Tibial nerve (tissue), 4 donors: ENCODE results near the gene RABL2B. TPM values are rescaled to one million over a fixed set of nuclear protein-coding genes. Genes with fewer than 3 reads are reported as not detected.
A peak's percentile ranks its signal among the peaks of the same experiment; 100 is the strongest.

Experiments
- DNase-seq, 2 donors: peaks; one replicate each; pipeline ENCODE4 v3.0.0-alpha.2; 2019; ENCODE audit warnings: low spot score in 2 of 2
- H3K27ac ChIP-seq, 4 donors: fragments of 200-600 bp; sonication (generic) in 3 of 4; one replicate each; pipeline ENCODE4 v1.5.1; 2017 to 2019; ENCODE audit warnings: mild to moderate bottlenecking in 1 of 4
- H3K27me3 ChIP-seq, 2 donors: fragments of 200-600 bp; sonication (generic) in 1 of 2; one replicate each; pipeline versions ENCODE4 v1.5.1 to v1.6.0; 2017 to 2019
- H3K36me3 ChIP-seq, 3 donors: fragments of 200-600 bp; sonication (generic); one replicate each; pipeline ENCODE4 v1.5.1; 2018 to 2019
- H3K4me1 ChIP-seq, 4 donors: fragments of 200-600 bp; sonication (generic) in 3 of 4; one replicate each; pipeline ENCODE4 v1.5.1; 2017 to 2019
- H3K4me3 ChIP-seq, 4 donors: fragments of 200-600 bp; sonication (generic) in 3 of 4; one replicate each; pipeline ENCODE4 v1.5.1; 2017 to 2019; ENCODE audit warnings: mild to moderate bottlenecking in 1 of 4, moderate library complexity in 1 of 4
- H3K9me3 ChIP-seq, 4 donors: fragments of 200-600 bp; sonication (generic) in 3 of 4; one replicate each; pipeline ENCODE4 v1.5.1; 2017 to 2019
- EP300 ChIP-seq, 2 donors: sonication (generic); formaldehyde crosslinking; IDR thresholded peaks; one replicate each; pipeline ENCODE4 v1.6.1; 2017; ENCODE audit warnings: antibody characterized with exemption in 2 of 2, mild to moderate bottlenecking in 1 of 2
- POLR2A ChIP-seq, 2 donors: fragments of 450-650 bp; IDR thresholded peaks; one replicate each; pipeline ENCODE4 v1.6.1; 2017; ENCODE audit warnings: antibody characterized with exemption in 2 of 2, mild to moderate bottlenecking in 2 of 2, moderate library complexity in 2 of 2
- WGBS, 2 donors: methylation state at CpG; one replicate each; pipeline ENCODE4 v1.1.5; 2018; 5-methylcytosine and 5-hydroxymethylcytosine counted together
- total RNA-seq, 4 donors: library from RNA; depleted of rRNA; stranded (reverse); fragments of >200 nt; gene quantifications; one replicate each; pipeline ENCODE4 v1.1.0, GENCODE V29; 2016
- TF ChIP-seq, protein P1 (sequence below), 5 experiments: fragments of 200-600 bp in 3 of 5; fragments of 450-650 bp in 2 of 5; sonication (generic) in 3 of 5; IDR thresholded peaks; one replicate each; pipeline ENCODE4 v1.5.1; 2016 to 2019; ENCODE audit warnings: antibody characterized with exemption in 5 of 5, mild to moderate bottlenecking in 3 of 5, moderate library complexity in 2 of 5

The RABL2B gene
- total RNA-seq, 4 donors from 2014 or later = 14.5 to 35.7 (median 20.5) TPM

DNA sequence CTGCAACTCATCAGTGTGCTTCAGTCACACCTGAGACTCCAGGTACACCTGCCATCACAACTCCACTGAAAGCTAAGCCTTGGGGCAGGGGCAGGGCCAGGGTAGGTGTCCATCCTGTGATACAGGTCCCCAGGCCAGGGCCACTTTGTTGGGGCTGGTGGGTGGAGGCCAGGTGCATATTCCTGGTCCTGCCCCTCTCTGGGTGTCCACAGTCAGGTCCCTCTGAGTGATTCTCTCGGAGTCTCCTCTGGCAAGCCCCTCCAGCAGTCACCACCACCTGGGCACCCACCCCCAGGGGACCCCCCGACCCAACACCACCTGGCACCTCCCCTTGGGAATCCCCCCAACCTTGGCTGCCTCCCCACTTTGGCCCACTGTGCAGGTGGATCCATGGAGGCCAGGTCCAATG is 54.9 kb downstream of the RABL2B start:
- no peak overlapping the region for H3K4me3 ChIP-seq
- no peak overlapping the region for H3K27ac ChIP-seq
- WGBS, 2 donors = 83 to 89% methylated on average over 2 of the region's 2 CpGs
- peaks cover 0 to 18% of the 10 kb centered on the region in 2 donors for H3K27me3 ChIP-seq
- H3K4me1 ChIP-seq = peaks cover 0 to 47% (median 4%) of the 10 kb centered on the region in 4 donors
- TF ChIP-seq, protein P1, sequence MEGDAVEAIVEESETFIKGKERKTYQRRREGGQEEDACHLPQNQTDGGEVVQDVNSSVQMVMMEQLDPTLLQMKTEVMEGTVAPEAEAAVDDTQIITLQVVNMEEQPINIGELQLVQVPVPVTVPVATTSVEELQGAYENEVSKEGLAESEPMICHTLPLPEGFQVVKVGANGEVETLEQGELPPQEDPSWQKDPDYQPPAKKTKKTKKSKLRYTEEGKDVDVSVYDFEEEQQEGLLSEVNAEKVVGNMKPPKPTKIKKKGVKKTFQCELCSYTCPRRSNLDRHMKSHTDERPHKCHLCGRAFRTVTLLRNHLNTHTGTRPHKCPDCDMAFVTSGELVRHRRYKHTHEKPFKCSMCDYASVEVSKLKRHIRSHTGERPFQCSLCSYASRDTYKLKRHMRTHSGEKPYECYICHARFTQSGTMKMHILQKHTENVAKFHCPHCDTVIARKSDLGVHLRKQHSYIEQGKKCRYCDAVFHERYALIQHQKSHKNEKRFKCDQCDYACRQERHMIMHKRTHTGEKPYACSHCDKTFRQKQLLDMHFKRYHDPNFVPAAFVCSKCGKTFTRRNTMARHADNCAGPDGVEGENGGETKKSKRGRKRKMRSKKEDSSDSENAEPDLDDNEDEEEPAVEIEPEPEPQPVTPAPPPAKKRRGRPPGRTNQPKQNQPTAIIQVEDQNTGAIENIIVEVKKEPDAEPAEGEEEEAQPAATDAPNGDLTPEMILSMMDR (IDR thresholded peaks at IDR 0.05) = no peak
- TF ChIP-seq EP300 (IDR thresholded peaks at IDR 0.05) (no peak), POLR2A (IDR thresholded peaks at IDR 0.05) (no peak)
- peak in 1 of 2 donors; percentile 2 for DNase-seq
- H3K36me3 ChIP-seq = peaks cover 0 to 53% (median 0%) of the 10 kb centered on the region in 3 donors
- no peaks in the 10 kb centered on the region for H3K9me3 ChIP-seq

DNA sequence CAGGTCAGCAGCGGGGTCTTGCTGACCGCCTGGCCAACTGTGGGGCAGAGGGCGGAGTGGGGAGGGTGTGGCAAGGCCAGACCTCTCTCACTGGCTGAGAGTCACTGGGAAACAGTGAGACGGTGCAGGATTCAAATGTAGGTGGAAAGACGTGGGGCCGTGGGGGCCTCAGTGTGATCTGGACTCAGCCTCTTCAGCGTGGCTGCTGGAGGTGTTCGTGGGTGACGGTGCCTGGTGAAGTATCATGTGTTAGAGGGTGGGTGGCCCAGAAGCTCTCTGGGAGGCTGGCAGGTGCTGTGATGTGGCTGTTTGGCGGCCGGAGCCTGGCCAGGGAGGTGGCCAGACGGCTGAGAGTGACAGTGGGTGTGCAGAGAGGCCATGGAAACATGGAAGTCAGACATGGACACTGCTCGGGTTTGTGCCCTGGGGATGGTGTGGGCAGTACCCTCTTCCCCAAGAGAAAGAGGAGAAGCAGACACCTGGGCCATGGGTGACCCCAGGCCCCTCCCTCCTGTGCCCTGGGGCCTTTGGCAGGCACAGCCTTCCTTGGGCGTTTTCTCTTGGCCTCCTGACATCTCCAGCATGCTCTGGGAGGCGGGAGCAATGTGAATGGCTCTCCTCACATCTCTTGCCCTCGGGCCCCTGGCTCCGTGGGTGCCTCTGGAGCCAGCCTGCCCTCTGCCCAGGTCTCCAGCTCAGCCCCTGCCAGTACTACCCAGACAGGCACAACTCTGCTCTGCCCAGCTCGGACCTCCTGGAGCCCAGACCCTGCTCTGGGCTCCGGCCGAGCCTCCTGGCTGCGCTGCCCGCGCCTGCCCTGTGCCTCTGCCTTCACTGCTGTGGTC is 55.5 kb downstream of the RABL2B start:
- H3K4me3 ChIP-seq = no peak overlapping the region
- no peak overlapping the region for H3K27ac ChIP-seq
- TF ChIP-seq POLR2A (IDR thresholded peaks at IDR 0.05) (no peak), EP300 (IDR thresholded peaks at IDR 0.05) (no peak)
- TF ChIP-seq, protein P1 (IDR thresholded peaks at IDR 0.05) = no peak
- WGBS, 2 donors = 72 to 76% methylated on average over 13 to 20 of the region's 23 CpGs
- H3K27me3 ChIP-seq = peaks cover 0 to 19% of the 10 kb centered on the region in 2 donors
- H3K9me3 ChIP-seq = no peaks in the 10 kb centered on the region
- H3K36me3 ChIP-seq = peaks cover 0 to 59% (median 0%) of the 10 kb centered on the region in 3 donors
- no peak for DNase-seq
- H3K4me1 ChIP-seq = peaks cover 0 to 41% (median 4%) of the 10 kb centered on the region in 4 donors

DNA sequence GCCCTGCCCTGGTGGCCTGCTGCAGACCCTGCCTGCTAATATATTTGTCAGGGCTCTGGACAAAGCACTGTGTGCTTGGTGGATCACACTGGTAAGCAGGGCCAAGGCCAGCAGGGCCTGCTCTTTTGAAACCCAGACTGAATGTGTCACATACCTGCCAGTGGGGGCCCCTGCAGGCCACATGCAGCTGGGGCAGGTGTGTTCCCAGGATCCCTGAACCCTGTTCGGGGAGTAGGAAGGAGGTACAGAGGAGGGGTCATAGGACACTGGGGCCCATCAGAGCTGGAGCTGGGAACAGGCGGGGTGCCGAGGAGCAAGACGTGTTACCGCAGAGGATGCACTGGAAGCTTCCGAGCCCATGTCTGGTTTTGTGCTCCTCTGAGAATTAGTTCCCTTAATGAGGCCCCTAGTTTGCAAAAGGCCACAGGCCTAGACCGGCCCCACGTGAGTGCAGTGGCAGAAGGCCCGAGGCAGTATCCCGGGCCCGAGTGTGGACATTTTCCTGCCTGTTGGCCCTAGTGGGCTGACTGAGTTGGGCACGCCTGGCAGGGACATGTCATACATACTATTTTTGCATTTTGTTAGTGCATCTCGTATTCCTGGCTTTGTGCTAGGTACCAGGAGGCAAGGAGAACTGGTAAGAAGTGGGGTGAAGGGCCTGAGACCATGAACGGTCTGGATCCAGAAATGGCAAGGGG is 56.6 kb downstream of the RABL2B start:
- no peak overlapping the region for H3K4me3 ChIP-seq
- H3K9me3 ChIP-seq = no peaks in the 10 kb centered on the region
- peaks cover 0 to 71% (median 0%) of the 10 kb centered on the region in 3 donors for H3K36me3 ChIP-seq
- peaks cover 0 to 22% of the 10 kb centered on the region in 2 donors for H3K27me3 ChIP-seq
- peaks cover 0 to 31% (median under 1%) of the 10 kb centered on the region in 4 donors for H3K4me1 ChIP-seq
- H3K27ac ChIP-seq = no peak overlapping the region
- TF ChIP-seq POLR2A (IDR thresholded peaks at IDR 0.05) (no peak), EP300 (IDR thresholded peaks at IDR 0.05) (no peak)
- TF ChIP-seq, protein P1 (IDR thresholded peaks at IDR 0.05) = no peak
- DNase-seq = no peak
- 80 to 91% methylated on average over 14 of the region's 14 CpGs for WGBS, 2 donors

DNA sequence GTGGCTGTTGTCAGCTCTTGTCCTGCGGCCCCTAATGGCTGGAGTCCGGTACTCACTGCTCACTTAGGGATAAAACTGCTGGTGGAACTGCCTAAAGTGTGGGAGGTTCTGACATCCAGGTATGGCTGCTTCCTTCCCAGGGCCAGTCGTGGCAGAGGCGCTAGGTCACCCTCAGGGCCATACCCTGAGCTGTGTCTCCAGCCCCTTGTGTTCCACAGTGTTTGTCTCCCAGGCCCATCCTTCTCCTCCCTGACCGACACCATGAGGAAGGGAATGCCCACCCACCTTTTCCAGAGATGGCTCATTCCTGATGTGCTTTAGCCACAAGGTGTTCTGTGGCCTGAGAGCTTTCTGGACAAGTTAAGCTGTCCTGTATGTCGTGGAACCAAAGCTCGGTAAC is 57.8 kb downstream of the RABL2B start:
- TF ChIP-seq, protein P1 (IDR thresholded peaks at IDR 0.05) = no peak
- TF ChIP-seq POLR2A (IDR thresholded peaks at IDR 0.05) = no peak
- TF ChIP-seq EP300 (IDR thresholded peaks at IDR 0.05) = no peak
- Histone ChIP-seq H3K27ac (no peak overlapping the region), H3K4me3 (no peak overlapping the region), H3K9me3 (no peaks in the 10 kb centered on the region), H3K4me1 (peaks cover 0 to 29% (median 0%) of the 10 kb centered on the region in 4 donors), H3K27me3 (peaks cover 0 to 26% of the 10 kb centered on the region in 2 donors), H3K36me3 (peaks cover 0 to 73% (median 0%) of the 10 kb centered on the region in 3 donors)
- no peak for DNase-seq
- 82 to 93% methylated on average over 6 of the region's 7 CpGs for WGBS, 2 donors
